GM19395 (cell line): Measurements from ENCODE around the gene SKAP2.
A peak's percentile ranks its signal among the peaks of the same experiment; 100 is the strongest.

Experiments used
- ATAC-seq: cut with Tn5 transposase; IDR thresholded peaks from one replicate; pipeline ENCODE4 v1.9.1; 2021; ENCODE audit warnings: mild to moderate bottlenecking, moderate library complexity; ENCODE audit not compliant: unreplicated experiment

The SKAP2 gene

GRCh38 chr7:26698194-26698593 lies 166.2 kb downstream of the SKAP2 start:
- no peak for ATAC-seq

GRCh38 chr7:26696978-26697377 lies 167.4 kb downstream of the SKAP2 start:
- no peak for ATAC-seq

DNA sequence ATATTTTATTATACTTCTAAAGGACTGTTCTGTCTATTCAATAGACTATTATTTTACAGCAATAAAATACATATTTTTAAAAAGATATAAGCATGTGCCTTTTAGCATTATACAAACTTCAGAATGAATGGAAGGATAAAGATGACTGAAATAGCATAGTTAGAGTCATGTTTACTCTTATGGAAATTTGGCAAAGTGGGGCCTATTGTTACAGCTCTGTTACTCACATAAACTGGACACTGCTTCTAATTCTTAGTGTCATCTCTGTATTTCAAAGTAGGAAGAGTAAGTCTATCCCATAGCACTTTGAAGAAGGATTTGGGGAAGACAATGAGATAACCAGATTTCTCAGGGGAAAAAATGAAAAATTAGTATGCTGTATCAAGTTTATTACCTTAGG lies 168.2 kb downstream of the SKAP2 start:
- no peak for ATAC-seq

GRCh38 chr7:26694713-26695112 lies 169.7 kb downstream of the SKAP2 start:
- no peak for ATAC-seq

- no peak for ATAC-seq
These were observed 170.2 kb downstream of the SKAP2 start for GRCh38 chr7:26694141-26694540.

GRCh38 chr7:26691886-26692285 lies 172.5 kb downstream of the SKAP2 start:
- ATAC-seq: no peak

DNA sequence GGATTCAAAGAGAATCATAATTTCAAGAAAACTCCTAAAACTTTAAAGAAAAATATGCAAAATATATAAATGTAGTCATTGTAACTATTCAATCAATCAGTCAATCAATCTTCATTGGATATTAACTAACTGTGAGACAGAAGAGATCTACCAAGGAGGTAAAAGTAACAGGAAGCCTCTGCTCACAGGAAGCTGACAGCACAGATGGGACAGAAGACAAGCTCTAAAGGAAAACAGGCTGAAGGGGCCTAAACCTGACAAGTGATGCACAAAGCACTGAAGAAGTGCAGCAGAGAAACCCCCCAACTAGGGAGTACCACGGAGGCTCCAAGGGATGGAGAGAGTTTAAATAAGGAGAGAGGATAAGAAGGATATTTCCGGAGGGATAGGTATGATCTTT lies 173.0 kb downstream of the SKAP2 start:
- no peak for ATAC-seq

DNA sequence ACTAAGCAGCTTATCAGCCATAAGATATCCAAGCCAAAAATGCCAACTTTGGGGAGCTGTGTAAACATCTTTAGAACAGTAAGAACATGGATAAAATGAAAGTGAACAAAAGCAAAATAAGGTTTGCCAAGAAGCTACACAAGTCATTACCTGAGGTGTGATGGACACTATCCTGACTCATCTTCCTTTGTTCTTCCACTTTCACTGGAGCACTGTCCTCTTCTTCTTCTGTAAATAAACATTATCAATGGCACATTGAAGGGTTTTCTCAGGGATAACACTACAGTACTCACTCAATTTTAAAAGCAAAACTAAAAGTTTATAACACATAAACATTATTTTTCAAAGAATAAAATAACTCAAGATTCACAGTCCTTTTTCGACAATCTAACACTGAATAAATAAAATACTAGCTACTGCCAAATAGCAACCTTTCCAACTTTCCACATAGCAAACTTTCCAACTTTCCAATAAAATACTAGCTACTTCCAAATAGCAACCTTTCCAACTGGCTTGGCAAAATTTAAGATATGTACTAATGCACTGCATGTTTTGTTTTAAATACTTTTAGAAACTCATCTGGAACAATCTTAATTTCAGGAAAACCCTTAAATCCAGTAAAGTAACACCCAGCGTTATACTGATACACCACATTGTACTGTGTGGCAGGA lies 174.1 kb downstream of the SKAP2 start:
- no peak for ATAC-seq

GRCh38 chr7:26688936-26689506 lies 175.4 kb downstream of the SKAP2 start:
- peak; percentile 94 for ATAC-seq

DNA sequence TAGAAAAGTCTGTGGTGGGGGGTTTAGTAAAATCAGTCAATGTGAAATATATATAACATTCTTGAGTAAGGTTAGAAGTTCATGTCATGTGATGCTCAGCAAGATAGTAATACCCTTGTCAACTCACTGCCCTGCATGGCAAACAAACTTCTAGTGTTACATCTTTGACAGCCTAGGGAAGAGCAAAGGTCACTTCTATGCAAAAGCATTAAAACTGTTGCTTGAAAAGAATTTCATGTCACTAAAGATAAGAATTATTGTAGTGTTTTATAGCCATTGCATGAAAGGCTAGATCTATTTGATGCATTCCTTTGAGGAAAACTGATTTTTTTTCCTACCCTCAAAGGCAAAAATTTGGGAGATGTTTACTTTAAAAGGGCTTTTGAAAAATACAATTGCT lies 176.0 kb downstream of the SKAP2 start:
- ATAC-seq: no peak

DNA sequence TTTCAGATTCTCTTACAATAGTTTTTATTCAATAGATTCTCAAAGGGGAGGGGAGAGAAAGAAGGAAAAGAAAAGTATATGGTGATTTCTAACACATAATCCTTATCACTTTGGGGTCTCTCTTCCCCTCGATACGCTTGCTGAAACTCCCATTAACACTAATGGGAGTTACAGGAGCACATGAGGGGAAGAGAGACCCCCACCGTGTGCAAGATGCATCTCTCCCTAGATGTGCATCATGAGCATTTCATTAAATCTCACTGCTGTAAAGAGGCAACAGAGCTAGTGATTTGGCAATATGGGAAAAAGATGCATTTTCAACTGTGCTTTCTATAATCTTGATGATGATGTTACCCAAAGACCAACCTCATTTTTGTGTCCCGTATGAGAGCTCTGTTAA lies 177.4 kb downstream of the SKAP2 start:
- no peak for ATAC-seq

DNA sequence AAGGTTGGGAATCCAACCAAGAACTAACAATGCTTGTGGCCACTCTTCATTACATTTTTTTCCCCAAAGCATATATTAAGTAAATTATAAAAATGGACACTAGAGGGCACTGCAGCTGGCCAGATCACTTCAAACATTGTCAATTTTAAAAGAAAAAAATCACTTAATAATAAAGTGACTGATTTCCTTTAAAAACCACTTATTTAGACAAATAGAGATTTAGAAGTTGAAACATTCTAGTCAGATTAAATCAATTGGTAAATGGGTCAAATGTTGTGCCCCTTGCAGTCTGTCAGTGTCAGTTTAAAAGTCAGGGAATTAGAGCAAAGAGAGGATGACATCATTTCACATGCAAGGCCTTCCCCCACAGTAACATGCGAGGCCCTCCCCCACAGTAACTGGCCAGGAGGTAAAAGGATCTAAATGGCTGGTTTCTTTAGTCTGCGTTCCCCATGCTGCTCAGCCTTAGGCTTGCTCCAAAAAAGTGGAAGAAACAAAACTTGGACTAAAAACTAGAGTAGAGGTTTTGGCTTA lies 177.9 kb downstream of the SKAP2 start:
- ATAC-seq: no peak

GRCh38 chr7:26685606-26686005 lies 178.8 kb downstream of the SKAP2 start:
- ATAC-seq: no peak

- ATAC-seq: no peak
These were observed 179.9 kb downstream of the SKAP2 start for GRCh38 chr7:26684447-26684846.

DNA sequence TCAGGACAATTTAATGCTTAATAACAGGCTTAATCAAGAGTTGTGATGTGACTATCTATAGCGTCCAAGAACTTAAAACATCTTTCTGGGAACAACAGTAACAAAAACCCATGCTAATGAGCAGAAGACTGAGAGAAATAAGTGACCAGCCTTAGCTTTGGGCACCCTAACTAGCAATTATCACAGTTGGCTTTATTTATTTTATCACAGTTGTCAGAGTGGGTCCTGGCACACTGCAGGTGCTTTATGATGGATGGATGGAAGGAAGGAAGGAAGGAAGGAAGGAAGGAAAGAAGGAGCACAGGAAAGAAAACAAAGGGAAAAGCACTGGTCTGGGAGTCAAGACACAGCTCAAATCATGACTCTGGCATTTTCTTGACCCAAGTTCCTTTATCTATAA lies 181.1 kb downstream of the SKAP2 start:
- no peak for ATAC-seq

GRCh38 chr7:26681819-26682418 lies 182.5 kb downstream of the SKAP2 start:
- no peak for ATAC-seq

GRCh38 chr7:26680587-26680986 lies 183.8 kb downstream of the SKAP2 start:
- no peak for ATAC-seq

DNA sequence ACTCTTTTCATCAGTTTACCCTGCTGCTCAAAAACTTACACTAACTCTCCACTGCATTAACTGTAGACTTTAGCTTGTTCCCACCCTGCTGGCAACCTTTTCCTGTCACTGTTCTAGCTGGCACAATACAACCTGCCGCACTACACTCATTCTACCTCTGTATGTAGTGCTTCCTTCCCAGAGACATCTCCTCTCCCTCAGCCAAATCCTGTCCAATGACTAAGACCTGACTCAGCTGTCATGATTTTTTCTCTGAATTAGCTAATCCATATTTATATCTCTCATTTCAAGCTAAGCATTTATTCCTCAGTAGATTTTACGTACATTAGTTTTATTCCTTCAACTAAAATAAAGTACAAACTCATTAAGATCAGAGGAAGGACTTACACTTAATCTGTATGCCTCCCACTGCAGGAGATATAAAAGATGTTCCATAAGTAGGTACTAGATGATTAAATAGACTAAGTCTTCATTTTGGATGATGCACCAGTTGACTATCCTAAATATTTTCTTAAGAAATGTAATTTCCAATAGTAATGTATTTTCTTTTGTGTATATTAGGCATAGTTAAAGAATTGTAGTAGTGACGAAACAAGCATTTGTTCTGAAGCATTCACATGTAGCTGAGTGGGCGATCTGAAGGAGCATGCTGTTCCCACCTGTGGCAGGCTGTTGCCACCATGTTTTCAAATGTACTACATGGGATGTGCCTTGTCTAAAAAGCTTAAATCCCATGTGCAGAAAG lies 189.1 kb downstream of the SKAP2 start:
- no peak for ATAC-seq

DNA sequence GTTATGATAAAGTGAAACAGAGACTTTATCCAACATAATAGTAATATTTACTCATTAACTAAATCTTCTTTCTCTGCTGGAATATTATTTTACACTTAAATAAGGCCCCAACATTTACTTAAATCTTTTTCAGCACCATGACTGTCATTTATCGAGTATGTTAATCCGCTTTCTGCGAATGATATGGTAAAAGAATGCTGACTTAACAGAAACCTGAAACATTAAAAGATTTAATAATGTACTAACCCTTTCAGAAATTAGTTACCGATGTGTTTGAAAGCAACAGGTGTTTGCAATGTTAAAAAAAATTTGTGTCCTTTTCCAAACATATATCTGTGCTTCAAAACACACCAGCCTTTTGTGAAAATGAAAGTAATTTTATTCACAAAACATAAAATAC lies 190.5 kb downstream of the SKAP2 start:
- ATAC-seq: no peak

DNA sequence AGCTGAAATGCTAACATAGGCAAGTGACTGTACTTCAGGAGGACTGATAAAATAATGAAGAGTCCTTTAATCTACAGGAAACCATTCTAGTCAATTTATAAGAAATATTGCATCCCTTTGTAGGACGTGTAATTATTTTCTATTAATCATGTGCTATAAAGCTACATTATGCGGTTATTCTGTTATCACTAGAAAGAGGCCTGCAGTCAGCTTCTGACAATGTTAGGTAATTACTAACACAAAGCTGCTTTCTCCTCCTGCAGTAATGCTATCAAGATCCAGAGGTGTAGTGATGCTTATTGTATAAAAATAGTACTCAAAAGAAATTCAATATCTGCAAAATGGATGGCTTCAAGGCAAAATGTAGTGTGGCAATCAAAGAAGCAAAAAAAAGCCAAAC lies 191.1 kb downstream of the SKAP2 start:
- no peak for ATAC-seq

GRCh38 chr7:26670841-26671240 lies 193.5 kb downstream of the SKAP2 start:
- no peak for ATAC-seq

GRCh38 chr7:26670290-26670689 lies 194.1 kb downstream of the SKAP2 start:
- no peak for ATAC-seq
